CD4-positive, alpha-beta T cell (primary cell): ENCODE measurements around the gene SH2D1B. TPM values are rescaled to one million over a fixed set of nuclear protein-coding genes. Genes with fewer than 3 reads are reported as not detected.

Experiments used
- ATAC-seq: fragments of 200-7000 bp; cut with Tn5 transposase; one replicate; pipeline ENCODE4 v1.10.0; 2022; ENCODE audit warnings: mild to moderate bottlenecking; ENCODE audit not compliant: poor library complexity
- CTCF ChIA-PET: fragments of 350-600 bp; sonication (Branson Sonifier 250); formaldehyde crosslinking; loops from one replicate; lab custom pipeline; 2021; ENCODE audit warnings: antibody characterized with exemption, inconsistent platforms; lab: Charles Lee
- POLR2A ChIA-PET: fragments of 350-600 bp; sonication (Branson Sonifier 250); formaldehyde crosslinking; loops from one replicate; lab custom pipeline; 2021; ENCODE audit warnings: antibody characterized with exemption, inconsistent platforms; lab: Charles Lee
- DNase-seq, 14 experiments: peaks; one replicate each; pipeline ENCODE4 v3.0.0-alpha.2; 2013 to 2020; ENCODE audit warnings: mixed read lengths in 2 of 14
- H3K27ac ChIP-seq, 2 donors: one replicate each; pipeline versions ENCODE4 v1.5.1 to v1.7.0; 2013; ENCODE audit warnings: low read length in 2 of 2, low read depth in 1 of 2, mild to moderate bottlenecking in 1 of 2
- H3K27me3 ChIP-seq, 2 experiments: 1 replicate in 1 of 2; 2 replicates in 1 of 2; pipeline versions ENCODE4 v1.6.1 to v1.7.0; 2013; ENCODE audit warnings: low read length in 2 of 2, control low read depth in 1 of 2, mild to moderate bottlenecking in 1 of 2, moderate library complexity in 1 of 2; ENCODE audit not compliant: insufficient read depth in 2 of 2, control insufficient read depth in 1 of 2
- H3K36me3 ChIP-seq: one replicate; pipeline ENCODE4 v1.6.1; 2013; ENCODE audit warnings: low read length, control low read depth; ENCODE audit not compliant: insufficient read depth
- H3K4me1 ChIP-seq: one replicate; pipeline ENCODE4 v1.6.1; 2013; ENCODE audit warnings: low read length, control low read depth; ENCODE audit not compliant: insufficient read depth
- H3K4me3 ChIP-seq: one replicate; pipeline ENCODE4 v1.5.1; 2013; ENCODE audit warnings: mild to moderate bottlenecking, low read length, moderate library complexity
- H3K9me3 ChIP-seq, 2 experiments: 1 replicate in 1 of 2; 2 replicates in 1 of 2; pipeline versions ENCODE4 v1.6.1 to v1.7.0; 2013; ENCODE audit warnings: low read length in 2 of 2, mild to moderate bottlenecking in 2 of 2, control low read depth in 1 of 2, moderate library complexity in 1 of 2; ENCODE audit not compliant: control insufficient read depth in 1 of 2, insufficient read depth in 1 of 2
- H3K27ac Mint-ChIP-seq: one replicate; pipeline ENCODE4 v1.8.0; 2020; ENCODE audit warnings: mixed read lengths
- H3K27me3 Mint-ChIP-seq: one replicate; pipeline ENCODE4 v1.8.0; 2021; ENCODE audit warnings: mixed read lengths
- H3K36me3 Mint-ChIP-seq: one replicate; pipeline ENCODE4 v1.8.0; 2021; ENCODE audit warnings: low read depth, mixed read lengths
- H3K4me1 Mint-ChIP-seq: one replicate; pipeline ENCODE4 v1.8.0; 2021; ENCODE audit warnings: low read depth, mixed read lengths
- H3K4me3 Mint-ChIP-seq: one replicate; pipeline ENCODE4 v1.8.0; 2020; ENCODE audit warnings: mild to moderate bottlenecking, mixed read lengths
- H3K9me3 Mint-ChIP-seq: one replicate; pipeline ENCODE4 v1.8.0; 2020; ENCODE audit warnings: mixed read lengths
- CTCF ChIP-seq: fragments of 200-600 bp; IDR thresholded peaks from one replicate; pipeline ENCODE4 v1.8.0; 2022; ENCODE audit warnings: antibody characterized with exemption, mild to moderate bottlenecking
- intact Hi-C, 2 experiments: fragments of 100-400 bp; cut with DNase I in 1 of 2; cut with micrococcal nuclease in 1 of 2; formaldehyde crosslinking; loops; one replicate each; pipeline versions ENCODE4 v1.15.1 to v1.9.0; 2023 to 2025; cut with DNase I, micrococcal nuclease
- total RNA-seq, 174 experiments: library from RNA in 2 of 174; stranded (reverse) in 2 of 174; gene quantifications; one replicate each; pipeline ENCODE4 v1.2.3 and lab custom pipeline; 2021 to 2026

SH2D1B gene
- total RNA-seq, 2 experiments from 2014 or later = not detected

GRCh38 chr1:162391790-162392563, 20.0 kb downstream of the SH2D1B start:
- H3K9me3 ChIP-seq = no peaks in the 10 kb centered on the region
- Mint-ChIP-seq H3K4me1 (no peaks in the 10 kb centered on the region), H3K36me3 (no peaks in the 10 kb centered on the region), H3K27me3 (peaks cover 37% of the 10 kb centered on the region), H3K4me3 (no peak overlapping the region), H3K9me3 (no peaks in the 10 kb centered on the region), H3K27ac (no peak overlapping the region)
- no peak overlapping the region for H3K27ac ChIP-seq
- H3K27me3 ChIP-seq = peaks cover 4 to 13% of the 10 kb centered on the region in 2 experiments
- H3K4me3 ChIP-seq = no peak overlapping the region
- peak in 4 of 14 experiments; percentile 15 to 38 (median 26) for DNase-seq
- no peaks in the 10 kb centered on the region for H3K4me1 ChIP-seq
- no peak for ATAC-seq
- CTCF ChIA-PET = no interaction called here
- intact Hi-C loops = loop anchor here (1.0 to 5.0 kb wide), 3 partner anchors 336 to 600 kb away; no protein-coding TSS in a partner anchor
- POLR2A ChIA-PET = no interaction called here
- TF ChIP-seq CTCF = peak; percentile 68
- H3K36me3 ChIP-seq = no peaks in the 10 kb centered on the region

GRCh38 chr1:162390396-162391185, 21.3 kb downstream of the SH2D1B start:
- Mint-ChIP-seq H3K27ac (no peak overlapping the region), H3K4me3 (no peak overlapping the region), H3K4me1 (no peaks in the 10 kb centered on the region), H3K9me3 (no peaks in the 10 kb centered on the region), H3K27me3 (peaks cover 27% of the 10 kb centered on the region), H3K36me3 (no peaks in the 10 kb centered on the region)
- ChIA-PET CTCF (no interaction called here), POLR2A (no interaction called here)
- intact Hi-C loops = loop anchor here in 1 of 2 experiments (1.0 to 5.0 kb wide), 2 partner anchors 335 to 598 kb away; no protein-coding TSS in a partner anchor
- Histone ChIP-seq H3K9me3 (no peaks in the 10 kb centered on the region), H3K36me3 (no peaks in the 10 kb centered on the region), H3K27ac (no peak overlapping the region), H3K4me1 (no peaks in the 10 kb centered on the region), H3K4me3 (no peak overlapping the region), H3K27me3 (peaks cover 0 to 6% of the 10 kb centered on the region in 2 experiments)
- TF ChIP-seq CTCF = no peak
- DNase-seq (no peak), ATAC-seq (no peak)

GRCh38 chr1:162389971-162390370, 22.0 kb downstream of the SH2D1B start:
- H3K4me1 ChIP-seq = no peaks in the 10 kb centered on the region
- Mint-ChIP-seq H3K9me3 (no peaks in the 10 kb centered on the region), H3K27ac (no peak overlapping the region), H3K4me1 (no peaks in the 10 kb centered on the region), H3K36me3 (no peaks in the 10 kb centered on the region), H3K4me3 (no peak overlapping the region), H3K27me3 (peaks cover 27% of the 10 kb centered on the region)
- H3K27me3 ChIP-seq = peaks cover 0 to 6% of the 10 kb centered on the region in 2 experiments
- no peaks in the 10 kb centered on the region for H3K9me3 ChIP-seq
- ChIA-PET CTCF (no interaction called here), POLR2A (no interaction called here)
- H3K27ac ChIP-seq = no peak overlapping the region
- intact Hi-C loops = loop anchor here in 1 of 2 experiments (5.0 kb wide), 1 partner anchor 598 kb away; no protein-coding TSS in a partner anchor
- ATAC-seq = no peak
- H3K4me3 ChIP-seq = no peak overlapping the region
- DNase-seq = no peak
- H3K36me3 ChIP-seq = no peaks in the 10 kb centered on the region
- no peak for TF ChIP-seq CTCF
